ENCODE results near the gene ADGRF5.

ADGRF5 gene, protein sequence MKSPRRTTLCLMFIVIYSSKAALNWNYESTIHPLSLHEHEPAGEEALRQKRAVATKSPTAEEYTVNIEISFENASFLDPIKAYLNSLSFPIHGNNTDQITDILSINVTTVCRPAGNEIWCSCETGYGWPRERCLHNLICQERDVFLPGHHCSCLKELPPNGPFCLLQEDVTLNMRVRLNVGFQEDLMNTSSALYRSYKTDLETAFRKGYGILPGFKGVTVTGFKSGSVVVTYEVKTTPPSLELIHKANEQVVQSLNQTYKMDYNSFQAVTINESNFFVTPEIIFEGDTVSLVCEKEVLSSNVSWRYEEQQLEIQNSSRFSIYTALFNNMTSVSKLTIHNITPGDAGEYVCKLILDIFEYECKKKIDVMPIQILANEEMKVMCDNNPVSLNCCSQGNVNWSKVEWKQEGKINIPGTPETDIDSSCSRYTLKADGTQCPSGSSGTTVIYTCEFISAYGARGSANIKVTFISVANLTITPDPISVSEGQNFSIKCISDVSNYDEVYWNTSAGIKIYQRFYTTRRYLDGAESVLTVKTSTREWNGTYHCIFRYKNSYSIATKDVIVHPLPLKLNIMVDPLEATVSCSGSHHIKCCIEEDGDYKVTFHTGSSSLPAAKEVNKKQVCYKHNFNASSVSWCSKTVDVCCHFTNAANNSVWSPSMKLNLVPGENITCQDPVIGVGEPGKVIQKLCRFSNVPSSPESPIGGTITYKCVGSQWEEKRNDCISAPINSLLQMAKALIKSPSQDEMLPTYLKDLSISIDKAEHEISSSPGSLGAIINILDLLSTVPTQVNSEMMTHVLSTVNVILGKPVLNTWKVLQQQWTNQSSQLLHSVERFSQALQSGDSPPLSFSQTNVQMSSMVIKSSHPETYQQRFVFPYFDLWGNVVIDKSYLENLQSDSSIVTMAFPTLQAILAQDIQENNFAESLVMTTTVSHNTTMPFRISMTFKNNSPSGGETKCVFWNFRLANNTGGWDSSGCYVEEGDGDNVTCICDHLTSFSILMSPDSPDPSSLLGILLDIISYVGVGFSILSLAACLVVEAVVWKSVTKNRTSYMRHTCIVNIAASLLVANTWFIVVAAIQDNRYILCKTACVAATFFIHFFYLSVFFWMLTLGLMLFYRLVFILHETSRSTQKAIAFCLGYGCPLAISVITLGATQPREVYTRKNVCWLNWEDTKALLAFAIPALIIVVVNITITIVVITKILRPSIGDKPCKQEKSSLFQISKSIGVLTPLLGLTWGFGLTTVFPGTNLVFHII (N-terminal part only)

GRCh38 chr6:46921731-46922130 lies at the start of gene ADGRF5:
TSS of gene ADGRF5 (minus strand) at chr6:46921938. CDS start at chr6:46906762, 15,176 bp downstream.
- peak; percentile 15 for DNase-seq

GRCh38 chr6:46969206-46969605 lies 47.5 kb upstream of the ADGRF5 start:
- DNase-seq: no peak

DNA sequence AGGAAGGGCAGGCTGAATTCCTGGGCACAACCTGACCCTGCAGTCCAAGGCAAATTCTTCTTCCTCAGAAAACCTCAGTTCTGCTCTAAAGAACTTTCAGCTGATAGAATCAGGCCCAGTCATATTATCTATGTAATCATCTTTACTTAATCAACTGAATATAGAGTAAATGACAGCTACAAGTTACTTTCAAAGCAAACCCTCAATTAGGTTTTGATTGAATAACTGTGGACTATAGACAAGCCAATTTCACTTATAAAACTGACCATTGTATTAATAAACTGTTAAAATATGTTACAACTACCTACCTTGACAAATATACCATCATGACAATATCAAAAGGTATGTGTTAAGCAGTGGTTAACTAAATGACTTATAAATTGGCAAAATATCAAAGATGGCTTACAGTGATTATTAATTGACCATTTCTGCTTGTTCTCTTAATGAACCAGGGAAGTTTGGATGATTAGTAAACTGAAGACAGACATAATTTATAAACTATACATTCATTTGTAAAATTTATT lies 46.1 kb upstream of the ADGRF5 start:
- DNase-seq: no peak

- DNase-seq: no peak
These were observed 43.2 kb upstream of the ADGRF5 start for GRCh38 chr6:46964716-46965519.

- no peak for DNase-seq
These were observed 41.9 kb upstream of the ADGRF5 start for GRCh38 chr6:46963626-46964025.

DNA sequence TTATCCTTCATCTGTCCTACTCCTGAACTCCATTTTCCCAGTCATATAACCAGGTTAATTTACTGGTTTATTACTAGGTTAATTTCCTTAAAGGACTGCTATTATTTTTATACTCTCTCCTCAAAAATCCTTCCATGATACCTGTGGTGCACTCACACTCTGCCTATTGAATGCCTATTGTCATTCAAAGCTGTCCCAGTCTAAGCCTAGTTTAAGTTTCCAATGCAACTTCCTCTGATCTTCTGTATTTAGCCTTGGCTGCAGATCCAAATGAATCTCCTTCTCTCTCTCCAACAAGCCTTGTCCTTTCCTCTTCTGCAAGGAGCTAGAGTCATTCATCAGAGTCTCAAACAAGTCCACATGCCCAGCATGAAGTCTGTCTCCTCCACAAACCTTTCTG lies 41.3 kb upstream of the ADGRF5 start:
- DNase-seq: no peak

- no peak for DNase-seq
These were observed 40.0 kb upstream of the ADGRF5 start for GRCh38 chr6:46961711-46962110.

GRCh38 chr6:46961232-46961631 lies 39.5 kb upstream of the ADGRF5 start:
- DNase-seq: no peak

DNA sequence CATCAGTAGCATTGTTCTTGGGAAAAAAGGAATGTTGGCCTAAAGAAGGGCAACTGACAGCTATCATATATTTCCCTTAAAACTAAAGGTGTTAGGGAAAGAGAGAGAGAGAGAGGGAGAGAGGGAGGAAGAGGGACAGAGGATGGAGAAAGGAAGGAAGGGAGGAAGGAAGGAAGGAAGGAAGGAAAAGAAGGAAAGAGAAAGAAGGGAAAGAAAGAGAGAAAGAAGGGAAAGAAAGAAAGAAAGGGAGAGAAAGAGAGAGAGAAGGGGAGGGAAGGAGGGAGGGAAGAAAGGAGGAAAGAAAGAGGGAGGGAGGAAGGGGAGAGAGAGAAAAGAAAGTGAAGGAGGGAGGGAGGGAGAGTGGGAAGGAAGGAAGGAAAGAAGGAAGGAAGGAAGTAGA lies 37.7 kb upstream of the ADGRF5 start:
- DNase-seq: no peak

GRCh38 chr6:46956409-46956808 lies 34.7 kb upstream of the ADGRF5 start:
- no peak for DNase-seq

DNA sequence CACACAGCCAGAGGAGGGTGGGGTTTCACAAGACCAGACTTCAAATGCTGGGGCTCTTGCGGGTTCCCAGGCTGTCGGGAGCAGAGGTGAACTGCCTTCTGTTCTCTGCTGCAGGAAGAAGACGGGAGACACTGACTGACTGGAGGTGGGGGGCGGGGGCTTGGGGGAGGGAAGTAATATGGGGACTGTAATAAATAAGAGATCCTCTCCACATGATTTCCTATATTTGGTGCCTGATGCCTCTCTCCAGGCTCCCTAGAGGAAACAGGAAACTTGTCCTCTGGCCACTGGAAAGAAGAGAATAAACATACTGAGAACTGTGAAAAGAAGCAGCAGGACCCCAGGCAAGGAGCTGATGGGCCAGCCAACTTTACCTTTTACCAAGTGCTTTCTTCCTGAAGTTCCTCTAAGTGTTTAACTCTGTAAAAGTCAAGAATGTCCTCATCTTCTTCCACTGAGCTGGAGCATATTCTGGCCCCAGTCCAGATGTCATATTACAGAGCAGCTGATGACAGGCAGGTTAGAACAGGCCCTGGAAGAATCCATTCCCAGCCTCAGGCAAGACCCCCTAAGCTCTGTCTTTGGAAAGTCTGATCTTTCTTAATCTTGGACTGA lies 33.2 kb upstream of the ADGRF5 start:
- peak; percentile 52 for DNase-seq

DNA sequence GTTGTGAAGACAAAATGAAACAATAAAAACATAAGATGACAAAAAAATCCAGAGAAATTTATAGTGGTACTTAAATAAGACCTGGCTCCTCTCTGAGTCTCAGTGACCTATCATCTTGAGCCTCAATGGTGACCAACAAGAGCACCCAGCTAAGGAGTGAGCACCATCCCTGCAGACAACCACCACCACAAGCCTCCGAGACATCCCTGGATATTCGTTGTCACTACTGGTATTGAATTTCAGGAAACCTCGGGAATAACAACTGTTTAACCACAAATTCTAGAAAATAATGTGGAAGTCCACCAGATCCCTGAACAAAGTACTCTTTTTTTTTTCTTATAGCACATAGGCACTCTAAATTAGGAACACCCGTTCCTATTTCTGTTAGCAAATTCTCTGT lies 32.2 kb upstream of the ADGRF5 start:
- DNase-seq: no peak

DNA sequence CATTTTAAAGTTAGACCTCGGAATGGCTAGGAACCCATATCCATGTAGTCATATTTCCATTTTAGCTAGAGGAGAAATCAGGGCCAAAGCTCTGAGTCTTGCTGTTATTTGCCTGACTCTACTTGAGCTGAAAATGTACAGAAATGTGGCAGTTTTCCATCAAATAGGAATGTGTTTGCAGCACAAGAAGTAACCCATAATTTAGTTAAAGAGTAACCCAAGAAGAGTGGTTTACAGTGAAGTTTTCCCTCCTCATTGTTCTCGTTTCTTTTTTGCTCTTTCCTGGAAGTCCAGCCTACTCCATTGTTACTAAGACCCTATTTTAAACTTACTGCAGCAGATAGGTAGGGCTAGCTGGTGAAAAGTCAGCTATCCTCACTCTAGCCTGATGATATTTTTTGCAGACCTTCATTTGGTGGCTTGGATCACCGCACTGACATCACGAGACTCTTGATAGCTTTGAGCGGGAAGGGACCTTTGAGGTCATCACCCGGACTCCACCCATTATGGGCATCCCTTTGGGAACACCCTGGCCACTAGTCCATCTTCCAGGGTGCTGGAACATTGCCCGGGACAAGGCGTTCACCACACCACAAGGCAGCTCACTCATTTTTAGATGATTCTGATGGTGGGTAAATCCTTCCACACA lies 28.0 kb upstream of the ADGRF5 start:
- DNase-seq: no peak

GRCh38 chr6:46948699-46949098 lies 27.0 kb upstream of the ADGRF5 start:
- no peak for DNase-seq

GRCh38 chr6:46947497-46947896 lies 25.8 kb upstream of the ADGRF5 start:
- no peak for DNase-seq

DNA sequence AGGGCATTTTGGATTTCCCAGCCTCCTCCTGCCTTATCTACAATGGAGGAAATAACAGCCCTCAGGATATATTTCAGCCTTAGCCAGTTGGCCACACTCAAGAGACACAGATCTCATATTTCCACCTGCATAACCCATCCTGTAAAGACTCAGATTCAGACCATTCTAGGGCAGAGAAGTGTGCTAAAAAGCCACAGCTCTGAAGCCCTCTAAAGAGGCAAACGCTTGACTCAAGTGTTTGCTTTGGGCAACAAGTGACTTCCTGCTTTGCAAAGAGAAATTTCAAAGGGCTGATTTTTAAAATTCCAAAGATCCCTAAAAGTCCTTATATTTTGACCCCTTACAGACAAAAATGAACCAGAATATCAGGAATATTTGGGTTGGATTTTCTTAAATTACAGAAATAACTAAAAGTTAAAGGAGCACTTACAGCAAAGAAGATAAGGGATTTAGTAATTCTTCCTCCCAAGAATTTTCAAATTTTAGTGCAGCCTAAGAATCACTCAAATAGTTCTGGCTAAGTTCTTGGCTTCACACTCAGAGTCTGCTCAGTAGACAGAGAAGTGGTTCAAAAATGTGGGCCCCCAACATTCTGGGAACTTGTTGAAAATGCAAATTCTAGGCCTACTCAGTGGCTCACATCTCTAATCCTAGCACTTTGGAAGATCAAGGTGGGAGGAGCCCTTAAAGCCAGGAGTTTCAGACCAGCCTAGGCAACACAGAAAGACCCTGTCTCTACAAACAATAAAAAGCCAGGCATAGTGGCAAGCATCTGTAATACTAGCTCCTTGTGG lies 18.9 kb upstream of the ADGRF5 start:
- DNase-seq: peak; percentile 96

DNA sequence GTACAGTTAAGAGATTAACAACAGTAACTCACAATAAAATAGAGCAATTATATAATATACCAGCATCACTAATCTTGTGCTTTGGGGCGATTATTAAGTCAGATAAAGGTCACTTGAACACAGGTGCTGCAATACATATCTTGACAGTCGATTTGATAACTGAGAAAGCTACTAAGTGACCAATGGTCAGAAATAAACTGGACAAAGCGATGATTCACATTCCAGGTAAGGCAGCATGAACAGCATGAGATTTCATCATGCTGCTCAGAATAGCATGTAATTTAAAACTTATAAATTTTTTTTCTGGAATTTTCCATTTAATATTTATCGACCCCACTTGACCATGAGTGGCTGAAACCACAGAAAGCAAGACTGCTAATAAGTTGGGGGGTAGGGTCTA lies 15.9 kb upstream of the ADGRF5 start:
- DNase-seq: no peak

GRCh38 chr6:46935687-46936086 lies 13.9 kb upstream of the ADGRF5 start:
- no peak for DNase-seq

DNA sequence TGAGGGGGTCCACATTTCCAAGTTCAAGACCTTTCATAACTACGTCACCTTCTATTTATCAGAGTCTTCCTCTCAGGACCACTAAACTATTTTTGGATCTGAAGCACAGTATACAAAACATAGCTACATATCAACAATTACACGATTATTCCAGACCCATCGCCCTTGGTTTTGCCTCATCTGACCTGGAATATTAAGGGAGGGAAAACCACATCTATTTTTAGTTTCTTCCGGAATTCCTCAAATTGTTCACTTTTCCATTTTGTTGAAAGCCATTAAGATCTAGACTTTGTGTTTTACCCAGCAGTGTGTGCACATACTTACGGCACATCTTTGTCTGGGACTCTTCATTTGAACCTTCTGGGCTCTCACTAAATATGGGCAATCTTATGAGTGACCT lies 12.0 kb upstream of the ADGRF5 start:
- DNase-seq: no peak
